Esophagus muscularis mucosa (tissue), 3 donors: ENCODE data around the gene HDAC4.

Experiments
- POLR2A ChIP-seq: fragments of 450-650 bp; IDR thresholded peaks from one replicate; pipeline ENCODE4 v1.6.1; 2017; ENCODE audit warnings: antibody characterized with exemption, moderate library complexity, mild to moderate bottlenecking, low read depth
- POLR2AphosphoS5 ChIP-seq, 2 donors: sonication (generic); formaldehyde crosslinking; IDR thresholded peaks; one replicate each; pipeline ENCODE4 v1.6.1; 2017; ENCODE audit warnings: antibody characterized with exemption in 2 of 2
- TF ChIP-seq, protein P1 (sequence below), 3 experiments: fragments of 200-600 bp in 2 of 3; fragments of 450-650 bp in 1 of 3; sonication (generic) in 2 of 3; IDR thresholded peaks; one replicate each; pipeline ENCODE4 v1.5.1; 2017 to 2019; ENCODE audit warnings: antibody characterized with exemption in 3 of 3, mild to moderate bottlenecking in 2 of 3, moderate library complexity in 1 of 3

DNA sequence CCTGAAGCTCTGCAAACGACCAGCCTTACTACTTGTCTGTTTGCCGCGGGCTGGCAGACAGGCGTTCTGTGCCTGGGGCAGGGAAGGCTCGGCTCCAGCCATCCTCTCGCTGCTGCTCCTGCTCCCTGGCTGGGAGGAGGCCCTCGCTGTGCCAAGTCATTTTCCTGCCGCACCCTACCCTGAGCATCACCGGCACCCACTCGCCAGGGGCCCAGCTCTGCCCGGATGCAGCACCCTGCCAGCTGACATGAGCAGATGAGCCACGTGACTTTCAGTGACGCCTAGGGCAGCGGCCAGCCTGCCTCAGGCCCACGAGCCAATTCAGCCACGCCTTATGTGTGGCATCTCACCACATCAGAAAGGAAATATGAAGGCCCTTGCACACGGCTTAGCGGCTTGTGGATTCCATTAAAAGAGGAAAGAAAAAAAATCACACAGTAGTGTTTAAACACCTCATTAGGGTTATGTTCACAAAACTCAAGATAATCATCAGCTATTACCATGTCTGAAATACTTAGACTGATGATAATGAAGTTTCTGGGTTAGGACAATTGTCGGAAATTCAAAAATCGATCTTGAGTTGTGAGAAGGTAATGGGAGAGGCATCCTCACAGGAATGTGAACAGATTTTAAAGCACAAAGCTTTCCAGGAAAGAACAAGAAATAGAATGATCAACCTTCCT is 302.4 kb downstream of the HDAC4 start:
- TF ChIP-seq, protein P1, sequence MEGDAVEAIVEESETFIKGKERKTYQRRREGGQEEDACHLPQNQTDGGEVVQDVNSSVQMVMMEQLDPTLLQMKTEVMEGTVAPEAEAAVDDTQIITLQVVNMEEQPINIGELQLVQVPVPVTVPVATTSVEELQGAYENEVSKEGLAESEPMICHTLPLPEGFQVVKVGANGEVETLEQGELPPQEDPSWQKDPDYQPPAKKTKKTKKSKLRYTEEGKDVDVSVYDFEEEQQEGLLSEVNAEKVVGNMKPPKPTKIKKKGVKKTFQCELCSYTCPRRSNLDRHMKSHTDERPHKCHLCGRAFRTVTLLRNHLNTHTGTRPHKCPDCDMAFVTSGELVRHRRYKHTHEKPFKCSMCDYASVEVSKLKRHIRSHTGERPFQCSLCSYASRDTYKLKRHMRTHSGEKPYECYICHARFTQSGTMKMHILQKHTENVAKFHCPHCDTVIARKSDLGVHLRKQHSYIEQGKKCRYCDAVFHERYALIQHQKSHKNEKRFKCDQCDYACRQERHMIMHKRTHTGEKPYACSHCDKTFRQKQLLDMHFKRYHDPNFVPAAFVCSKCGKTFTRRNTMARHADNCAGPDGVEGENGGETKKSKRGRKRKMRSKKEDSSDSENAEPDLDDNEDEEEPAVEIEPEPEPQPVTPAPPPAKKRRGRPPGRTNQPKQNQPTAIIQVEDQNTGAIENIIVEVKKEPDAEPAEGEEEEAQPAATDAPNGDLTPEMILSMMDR (IDR thresholded peaks at IDR 0.05), result no peak
- TF ChIP-seq POLR2AphosphoS5 (IDR thresholded peaks at IDR 0.05), result no peak
- TF ChIP-seq POLR2A, result no peak
